GM23248 (cell line): ENCODE measurements around the gene DEGS1.

Experiments used
- EZH2 ChIP-seq: fragments of 200-600 bp; sonication (generic); IDR thresholded peaks from 2 replicates; pipeline ENCODE4 v1.6.1; 2018; ENCODE audit warnings: antibody characterized with exemption, mild to moderate bottlenecking; ENCODE audit not compliant: insufficient read depth, poor library complexity, severe bottlenecking
- EZH2phosphoT487 ChIP-seq: fragments of 200-600 bp; sonication (generic); IDR thresholded peaks from 2 replicates; pipeline ENCODE4 v1.6.1; 2018; ENCODE audit warnings: antibody characterized with exemption, moderate library complexity, mild to moderate bottlenecking, low read depth; ENCODE audit not compliant: insufficient read depth

DNA sequence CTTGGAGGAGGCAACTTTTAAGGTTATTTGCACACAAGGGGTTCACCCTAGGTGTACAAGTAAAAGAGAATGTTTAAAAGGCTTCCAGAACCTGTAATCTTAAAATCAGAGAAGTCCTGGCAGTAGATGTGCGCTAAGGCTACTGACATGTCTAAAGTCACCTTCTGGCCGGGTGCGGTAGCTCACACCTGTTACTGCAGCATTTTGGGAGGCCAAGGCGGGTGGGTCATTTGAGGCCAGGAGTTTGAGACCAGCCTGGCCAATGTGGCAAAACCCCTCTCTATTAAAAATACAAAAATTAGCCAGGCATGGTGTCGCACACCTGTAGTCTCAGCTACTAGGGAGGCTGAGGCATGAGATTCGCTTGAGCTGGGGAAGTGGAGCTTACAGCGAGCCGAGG, 20.3 kb upstream of the DEGS1 start:
- TF ChIP-seq EZH2phosphoT487 = no peak
- no peak for TF ChIP-seq EZH2
